Trophoblast cell (in vitro differentiated cells and primary cell): ENCODE measurements around the gene CYP2B6.
"Not testable (repeated sequence)": the region's sequence is repeated elsewhere in the genome, so short reads cannot be mapped to it uniquely, and the experiment has no call there.

ENCODE experiments used
- DNase-seq, 2 donors: peaks; one replicate each; pipeline ENCODE4 v3.0.0-alpha.2; 2016
- H2AFZ ChIP-seq: 2 replicates; pipeline ENCODE4 v1.6.1; 2013; ENCODE audit warnings: low read length, moderate library complexity, mild to moderate bottlenecking; ENCODE audit not compliant: insufficient read depth, poor library complexity
- H2AK5ac ChIP-seq: 2 replicates; pipeline ENCODE4 v1.6.1; 2013; ENCODE audit warnings: mild to moderate bottlenecking, low read length
- H2BK120ac ChIP-seq: 2 replicates; pipeline ENCODE4 v1.6.1; 2013; ENCODE audit warnings: low read length, mild to moderate bottlenecking, moderate library complexity; ENCODE audit not compliant: insufficient read depth, poor library complexity
- H2BK12ac ChIP-seq: 2 replicates; pipeline ENCODE4 v1.6.1; 2013; ENCODE audit warnings: mild to moderate bottlenecking, low read length, moderate library complexity
- H2BK5ac ChIP-seq: 2 replicates; pipeline ENCODE4 v1.6.1; 2013; ENCODE audit warnings: low read length, low read depth, moderate library complexity, mild to moderate bottlenecking; ENCODE audit not compliant: poor library complexity
- H3K14ac ChIP-seq: 2 replicates; pipeline ENCODE4 v1.6.1; 2013; ENCODE audit warnings: mild to moderate bottlenecking, low read length
- H3K18ac ChIP-seq: 2 replicates; pipeline ENCODE4 v1.6.1; 2013; ENCODE audit warnings: mild to moderate bottlenecking, low read length
- H3K23ac ChIP-seq: 2 replicates; pipeline ENCODE4 v1.6.1; 2013; ENCODE audit warnings: low read length
- H3K27ac ChIP-seq: 2 replicates; pipeline ENCODE4 v1.5.1; 2013; ENCODE audit warnings: low read depth, mild to moderate bottlenecking, inconsistent platforms, low read length, moderate library complexity
- H3K27me3 ChIP-seq: 2 replicates; pipeline ENCODE4 v1.6.1; 2013; ENCODE audit warnings: inconsistent platforms, mild to moderate bottlenecking, low read length, moderate library complexity; ENCODE audit not compliant: insufficient read depth
- H3K36me3 ChIP-seq, 2 experiments: 1 replicate in 1 of 2; 2 replicates in 1 of 2; pipeline ENCODE4 v1.6.1; 2013; ENCODE audit warnings: low read length in 2 of 2, mild to moderate bottlenecking in 2 of 2, moderate library complexity in 1 of 2; ENCODE audit not compliant: insufficient read depth in 2 of 2, control insufficient read depth in 1 of 2
- H3K4ac ChIP-seq: 2 replicates; pipeline ENCODE4 v1.6.1; 2013; ENCODE audit warnings: low read depth, mild to moderate bottlenecking, low read length, moderate library complexity
- H3K4me1 ChIP-seq, 2 experiments: 1 replicate in 1 of 2; 2 replicates in 1 of 2; pipeline ENCODE4 v1.6.1; 2013; ENCODE audit warnings: low read length in 2 of 2, mild to moderate bottlenecking in 2 of 2, moderate library complexity in 1 of 2; ENCODE audit not compliant: insufficient read depth in 2 of 2, control insufficient read depth in 1 of 2
- H3K4me2 ChIP-seq: 2 replicates; pipeline ENCODE4 v1.6.1; 2013; ENCODE audit warnings: inconsistent platforms, mild to moderate bottlenecking, low read length, moderate library complexity
- H3K4me3 ChIP-seq: 2 replicates; pipeline ENCODE4 v1.5.1; 2013; ENCODE audit warnings: mild to moderate bottlenecking, low read depth, low read length, inconsistent platforms
- H3K79me1 ChIP-seq: one replicate; pipeline ENCODE4 v1.6.1; 2013; ENCODE audit warnings: low read length
- H3K79me2 ChIP-seq: 2 replicates; pipeline ENCODE4 v1.6.1; 2013; ENCODE audit warnings: low read length, mild to moderate bottlenecking; ENCODE audit not compliant: control insufficient read depth, insufficient read depth, poor library complexity
- H3K9ac ChIP-seq: 2 replicates; pipeline ENCODE4 v1.6.1; 2013; ENCODE audit warnings: mild to moderate bottlenecking, low read length
- H3K9me3 ChIP-seq: 2 replicates; pipeline ENCODE4 v1.6.1; 2013; ENCODE audit warnings: low read depth, mild to moderate bottlenecking, control low read depth, inconsistent platforms, low read length; ENCODE audit not compliant: insufficient read depth
- H4K12ac ChIP-seq: 2 replicates; pipeline ENCODE4 v1.6.1; 2013; ENCODE audit warnings: low read depth, mild to moderate bottlenecking, low read length, moderate library complexity
- H4K8ac ChIP-seq: 2 replicates; pipeline ENCODE4 v1.6.1; 2013; ENCODE audit warnings: low read depth, mild to moderate bottlenecking, low read length, moderate library complexity
- H4K91ac ChIP-seq: one replicate; pipeline ENCODE4 v1.6.1; 2013; ENCODE audit warnings: low read depth, mild to moderate bottlenecking, low read length, moderate library complexity
- WGBS: extraction: QIAGEN DNeasy Blood & Tissue Kit; methylation state at CpG from one replicate; pipeline ENCODE4 v1.1.7; 2013; ENCODE audit warnings: missing lambda C conversion rate; ENCODE audit not compliant: insufficient read length, insufficient coverage; ENCODE audit errors: extremely low coverage; 5-methylcytosine and 5-hydroxymethylcytosine counted together

The CYP2B6 gene

GRCh38 chr19:41053331-41053730 is 62.2 kb downstream of the CYP2B6 start:
- not testable (repeated sequence) for H4K8ac ChIP-seq, H2AFZ ChIP-seq, H3K23ac ChIP-seq, H3K14ac ChIP-seq, H3K18ac ChIP-seq, H3K4me1 ChIP-seq, H3K79me1 ChIP-seq, H3K4ac ChIP-seq, H2AK5ac ChIP-seq, H3K9me3 ChIP-seq, H4K12ac ChIP-seq, H4K91ac ChIP-seq, H2BK5ac ChIP-seq, H3K36me3 ChIP-seq, H3K4me3 ChIP-seq, H3K27me3 ChIP-seq, H3K27ac ChIP-seq, H2BK120ac ChIP-seq, DNase-seq, H3K9ac ChIP-seq, H3K4me2 ChIP-seq, H3K79me2 ChIP-seq, H2BK12ac ChIP-seq
- WGBS: no CpG with 5 or more reads among the region's 10 CpGs

- Histone ChIP-seq H2AK5ac (no peak overlapping the region), H3K4me2 (peak overlapping the region; percentile 31), H3K27me3 (no peaks in the 10 kb centered on the region), H3K27ac (no peak overlapping the region), H3K36me3 (no peaks in the 10 kb centered on the region), H4K91ac (no peak overlapping the region), H3K18ac (no peak overlapping the region), H2BK5ac (no peak overlapping the region), H3K4me3 (no peak overlapping the region), H3K79me1 (no peaks in the 10 kb centered on the region), H3K23ac (no peak overlapping the region), H2AFZ (no peak overlapping the region), H3K9me3 (peaks cover 3% of the 10 kb centered on the region), H2BK120ac (no peak overlapping the region), H3K9ac (no peak overlapping the region), H3K4ac (no peak overlapping the region), H4K12ac (no peak overlapping the region), H4K8ac (no peak overlapping the region), H3K4me1 (no peaks in the 10 kb centered on the region), H3K14ac (no peak overlapping the region), H2BK12ac (no peak overlapping the region), H3K79me2 (no peaks in the 10 kb centered on the region)
- no CpG with 5 or more reads among the region's 7 CpGs for WGBS
- peak in 1 of 2 donors; percentile 13 for DNase-seq
These were observed 74.0 kb downstream of the CYP2B6 start for GRCh38 chr19:41064974-41065569.
